Colonic mucosa (tissue), 4 donors: ENCODE measurements around the gene NFKBIE. TPM values are rescaled to one million over a fixed set of nuclear protein-coding genes. Genes with fewer than 3 reads are reported as not detected.

Experiments
- DNase-seq: peaks from one replicate; pipeline ENCODE4 v3.0.0-alpha.2; 2020
- H3K27ac ChIP-seq: fragments of 200-600 bp; one replicate; pipeline ENCODE4 v1.8.0; 2021
- H3K27me3 ChIP-seq: fragments of 200-600 bp; one replicate; pipeline ENCODE4 v1.8.0; 2021
- H3K36me3 ChIP-seq: fragments of 200-600 bp; one replicate; pipeline ENCODE4 v1.8.0; 2021
- H3K4me1 ChIP-seq: fragments of 200-600 bp; one replicate; pipeline ENCODE4 v1.8.0; 2021; ENCODE audit warnings: mild to moderate bottlenecking
- H3K4me3 ChIP-seq: fragments of 200-600 bp; one replicate; pipeline ENCODE4 v1.8.0; 2021
- H3K9ac ChIP-seq, 2 donors: one replicate each; pipeline ENCODE4 v1.7.0; 2013; ENCODE audit warnings: control low read depth in 2 of 2, low read depth in 2 of 2, low read length in 2 of 2
- H3K9me3 ChIP-seq: fragments of 200-600 bp; one replicate; pipeline ENCODE4 v1.8.0; 2021
- intact Hi-C: fragments of 100-400 bp; cut with DNase I; formaldehyde crosslinking; loops from one replicate; pipeline ENCODE4 v1.14.1; 2022
- total RNA-seq, 2 donors: library from RNA; stranded (reverse); fragmentation: NEBNext Ultra II Directional in 1 of 2; extraction: Animal tissue kit (Norgen Biotek cat#: 25700) in 1 of 2; gene quantifications; one replicate each; pipeline ENCODE4 v1.2.1, GENCODE V29; 2021
- TF ChIP-seq, protein P1 (sequence below): fragments of 200-600 bp; IDR thresholded peaks from one replicate; pipeline ENCODE4 v1.8.0; 2022; ENCODE audit warnings: antibody characterized with exemption, mild to moderate bottlenecking
- donor health status: healthy.
- donor health status: DM: no; HTN: no; CAD: no.
- donor health status: DM: no; HTN: no; CAD: no.

The NFKBIE gene
- total RNA-seq, 2 donors from 2014 or later: 11.9 to 18.8 TPM

DNA sequence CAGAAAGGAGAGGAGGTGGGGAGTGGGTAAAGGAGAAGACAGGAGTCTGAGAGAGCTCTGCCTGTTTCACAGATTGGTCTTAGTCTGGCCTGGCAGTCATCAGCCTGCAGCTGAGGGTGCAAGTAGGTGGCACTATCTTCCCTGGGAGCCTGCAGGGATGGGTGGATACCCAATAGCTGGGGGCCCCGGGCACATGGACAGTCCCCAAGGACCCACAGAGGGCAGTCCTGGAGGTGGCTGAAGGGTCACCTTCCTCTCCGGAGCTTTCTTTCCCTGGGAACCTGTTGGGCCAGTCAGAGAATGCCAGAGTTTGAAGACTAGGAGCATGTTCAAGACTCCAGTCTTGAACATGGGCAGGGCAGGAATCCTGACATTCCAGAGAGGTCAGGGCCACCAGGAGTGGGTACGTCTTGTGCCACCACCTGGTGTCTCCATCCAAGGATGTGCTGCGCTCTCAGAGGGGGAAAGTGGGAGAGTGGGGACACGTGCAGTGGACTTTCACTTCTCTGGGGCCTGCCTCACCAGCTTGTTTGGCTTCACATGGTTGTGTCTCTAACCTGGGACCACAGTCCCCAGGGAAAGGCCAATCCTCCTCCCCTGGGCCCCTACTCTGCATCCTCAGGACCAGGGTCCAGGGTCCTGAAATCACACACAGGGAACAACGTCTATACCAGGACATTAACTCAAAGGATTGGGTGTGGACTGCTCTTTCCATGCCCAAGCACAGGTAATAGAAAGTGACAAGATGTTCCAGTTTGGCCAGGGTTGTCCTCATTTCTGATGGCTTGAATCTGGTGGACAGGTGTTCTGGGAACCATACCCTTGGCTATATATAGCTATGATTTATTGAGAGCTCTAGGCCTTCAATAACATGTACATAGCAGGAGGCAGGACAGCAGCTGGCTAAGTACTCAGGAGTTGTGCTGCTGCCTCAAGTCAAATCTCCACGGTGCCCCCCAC, 29.8 kb upstream of the NFKBIE start:
- H3K27me3 ChIP-seq: peaks cover 32% of the 10 kb centered on the region
- intact Hi-C loops: no loop called here
- no peak overlapping the region for H3K27ac ChIP-seq
- no peak for DNase-seq
- no peak overlapping the region for H3K9ac ChIP-seq
- no peak overlapping the region for H3K4me3 ChIP-seq
- H3K4me1 ChIP-seq: peaks cover 11% of the 10 kb centered on the region
- H3K36me3 ChIP-seq: no peaks in the 10 kb centered on the region
- TF ChIP-seq, protein P1, sequence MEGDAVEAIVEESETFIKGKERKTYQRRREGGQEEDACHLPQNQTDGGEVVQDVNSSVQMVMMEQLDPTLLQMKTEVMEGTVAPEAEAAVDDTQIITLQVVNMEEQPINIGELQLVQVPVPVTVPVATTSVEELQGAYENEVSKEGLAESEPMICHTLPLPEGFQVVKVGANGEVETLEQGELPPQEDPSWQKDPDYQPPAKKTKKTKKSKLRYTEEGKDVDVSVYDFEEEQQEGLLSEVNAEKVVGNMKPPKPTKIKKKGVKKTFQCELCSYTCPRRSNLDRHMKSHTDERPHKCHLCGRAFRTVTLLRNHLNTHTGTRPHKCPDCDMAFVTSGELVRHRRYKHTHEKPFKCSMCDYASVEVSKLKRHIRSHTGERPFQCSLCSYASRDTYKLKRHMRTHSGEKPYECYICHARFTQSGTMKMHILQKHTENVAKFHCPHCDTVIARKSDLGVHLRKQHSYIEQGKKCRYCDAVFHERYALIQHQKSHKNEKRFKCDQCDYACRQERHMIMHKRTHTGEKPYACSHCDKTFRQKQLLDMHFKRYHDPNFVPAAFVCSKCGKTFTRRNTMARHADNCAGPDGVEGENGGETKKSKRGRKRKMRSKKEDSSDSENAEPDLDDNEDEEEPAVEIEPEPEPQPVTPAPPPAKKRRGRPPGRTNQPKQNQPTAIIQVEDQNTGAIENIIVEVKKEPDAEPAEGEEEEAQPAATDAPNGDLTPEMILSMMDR: no peak
- no peaks in the 10 kb centered on the region for H3K9me3 ChIP-seq

DNA sequence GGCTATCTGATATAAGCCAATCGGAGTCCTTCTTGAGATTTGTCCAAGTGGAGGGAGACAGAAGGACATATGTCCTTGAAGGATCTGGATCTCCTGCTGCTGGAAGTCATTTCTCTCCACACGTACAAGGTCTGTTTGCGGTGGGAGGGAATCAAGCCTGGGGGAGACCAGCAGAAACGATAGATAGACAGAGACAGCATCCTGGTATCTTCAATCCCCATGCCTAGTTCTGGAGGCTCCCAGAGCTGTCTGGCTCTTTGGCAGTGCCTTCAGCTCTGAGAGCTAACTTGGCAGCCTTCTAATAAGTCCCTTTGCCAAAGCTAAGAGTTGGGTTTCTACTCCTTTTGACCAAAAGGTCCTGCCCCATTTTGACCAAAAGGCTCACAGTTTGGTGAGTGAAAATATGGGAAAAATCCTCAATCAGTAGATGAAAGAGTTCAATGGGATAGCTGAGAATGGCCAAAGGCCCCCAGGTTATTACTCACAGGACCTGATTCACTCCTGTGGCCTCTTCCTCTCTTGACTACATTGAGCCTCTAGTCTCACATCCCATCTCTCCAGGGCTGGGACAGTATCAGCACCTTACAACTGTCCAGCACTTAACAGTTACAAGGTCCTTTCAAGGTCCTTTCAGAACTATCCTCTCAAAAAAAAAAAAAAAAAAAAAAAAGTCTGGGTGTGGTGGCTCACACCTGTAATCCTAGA, 27.5 kb upstream of the NFKBIE start:
- H3K27me3 ChIP-seq: peaks cover 33% of the 10 kb centered on the region

DNA sequence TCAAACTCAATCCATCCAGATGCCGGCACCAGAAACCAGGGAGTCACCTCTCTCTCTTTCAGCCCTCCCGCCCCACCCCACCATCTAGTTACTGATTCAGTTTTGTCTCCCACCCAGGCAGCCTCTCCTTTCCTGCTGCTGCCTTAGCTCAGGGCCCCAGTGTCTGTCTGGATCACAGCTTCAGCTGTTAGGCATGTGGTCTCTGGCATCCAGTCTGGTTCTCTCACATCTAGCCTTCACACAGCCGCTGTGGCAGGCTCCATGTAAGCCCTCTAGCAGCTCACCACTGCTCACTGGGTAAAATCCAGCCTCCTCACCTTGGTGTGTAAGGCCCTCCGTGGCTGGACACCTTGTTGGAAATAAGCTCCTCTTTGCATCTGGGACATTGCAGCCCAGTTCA, 26.5 kb upstream of the NFKBIE start:
- Histone ChIP-seq H3K4me3 (no peak overlapping the region), H3K9me3 (no peaks in the 10 kb centered on the region), H3K9ac (no peak overlapping the region), H3K4me1 (no peaks in the 10 kb centered on the region), H3K27ac (no peak overlapping the region), H3K27me3 (peaks cover 25% of the 10 kb centered on the region), H3K36me3 (no peaks in the 10 kb centered on the region)
- intact Hi-C loops: no loop called here
- no peak for DNase-seq
- TF ChIP-seq, protein P1: no peak

More for the DNA sequence above, 27.5 kb upstream of the NFKBIE start:
- Histone ChIP-seq H3K36me3 (no peaks in the 10 kb centered on the region), H3K9ac (no peak overlapping the region), H3K4me3 (no peak overlapping the region), H3K9me3 (no peaks in the 10 kb centered on the region), H3K4me1 (peaks cover 9% of the 10 kb centered on the region), H3K27ac (no peak overlapping the region)
- TF ChIP-seq, protein P1: no peak
- intact Hi-C loops: no loop called here
- DNase-seq: no peak

DNA sequence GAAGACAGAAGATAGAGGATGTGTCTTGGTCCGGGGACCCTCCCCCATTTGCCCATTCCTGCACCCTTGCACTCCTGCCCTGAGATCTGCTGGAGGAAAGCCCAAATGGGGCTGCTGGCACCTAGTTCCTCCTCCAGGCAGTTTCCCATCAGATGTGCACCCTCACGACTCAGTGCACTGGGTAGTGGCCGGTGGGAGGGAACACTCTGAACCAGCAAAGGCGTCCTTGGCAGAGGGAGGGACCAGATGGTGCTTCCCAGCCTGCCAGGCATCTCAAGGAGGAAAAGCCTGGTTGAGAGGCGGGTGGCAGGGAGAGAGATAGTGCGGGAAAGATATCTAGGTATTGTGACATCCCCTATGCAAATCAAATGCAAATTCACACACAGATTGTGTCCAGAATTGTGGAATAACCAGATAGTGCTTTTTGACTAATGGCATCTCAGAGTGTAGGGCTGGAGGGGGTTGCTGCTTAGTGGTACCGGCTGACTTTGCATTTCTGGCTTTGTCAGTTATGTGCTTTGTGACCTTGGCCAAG, 24.4 kb upstream of the NFKBIE start:
- TF ChIP-seq, protein P1: no peak
- Histone ChIP-seq H3K4me3 (no peak overlapping the region), H3K27me3 (peaks cover 7% of the 10 kb centered on the region), H3K9ac (no peak overlapping the region), H3K9me3 (no peaks in the 10 kb centered on the region), H3K4me1 (no peaks in the 10 kb centered on the region), H3K36me3 (no peaks in the 10 kb centered on the region), H3K27ac (no peak overlapping the region)
- intact Hi-C loops: no loop called here
- DNase-seq: no peak

DNA sequence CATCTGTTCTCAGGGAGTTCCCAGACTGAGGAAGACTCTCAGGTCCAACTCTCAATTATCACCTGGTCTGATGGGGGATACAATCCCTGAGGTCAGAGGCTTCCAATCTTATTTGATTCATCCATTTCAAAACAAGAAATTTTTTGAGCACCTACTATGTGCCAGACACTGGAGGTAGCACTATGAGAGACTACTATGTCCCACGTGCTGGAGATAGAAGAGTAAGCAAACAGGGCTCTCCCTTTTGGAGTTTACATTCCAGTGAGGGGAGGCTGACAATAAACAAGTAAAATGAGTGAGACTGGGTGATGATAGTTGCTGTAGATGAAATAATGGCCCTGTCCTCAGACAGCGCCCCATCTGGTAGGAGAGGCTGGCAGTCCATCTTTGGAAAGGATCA, 21.4 kb upstream of the NFKBIE start:
- H3K27me3 ChIP-seq: peaks cover 7% of the 10 kb centered on the region
- no peak overlapping the region for H3K9ac ChIP-seq
- H3K4me1 ChIP-seq: no peaks in the 10 kb centered on the region
- no peaks in the 10 kb centered on the region for H3K36me3 ChIP-seq
- no peak for DNase-seq
- H3K9me3 ChIP-seq: no peaks in the 10 kb centered on the region
- TF ChIP-seq, protein P1: no peak
- no peak overlapping the region for H3K4me3 ChIP-seq
- intact Hi-C loops: no loop called here
- H3K27ac ChIP-seq: no peak overlapping the region
